Gastrocnemius medialis (tissue), 4 donors: ENCODE data around the gene STKLD1. TPM values are rescaled to one million over a fixed set of nuclear protein-coding genes. Genes with fewer than 3 reads are reported as not detected.

Source experiments
- ATAC-seq, 2 donors: fragments of 150-250 bp; one replicate each; pipeline ENCODE4 v1.9.1; 2016
- DNase-seq, 2 donors: peaks; one replicate each; pipeline ENCODE4 v3.0.0-alpha.2; 2019
- H3K27ac ChIP-seq, 4 donors: fragments of 200-600 bp; sonication (generic); 1 replicate in 1 of 4; 2 replicates in 3 of 4; pipeline ENCODE4 v1.5.1; 2016 to 2018; ENCODE audit warnings: mild to moderate bottlenecking in 2 of 4, moderate library complexity in 1 of 4
- H3K27me3 ChIP-seq, 3 donors: fragments of 200-600 bp; sonication (generic) in 2 of 3; 1 replicate in 1 of 3; 2 replicates in 2 of 3; pipeline versions ENCODE4 v1.5.1 to v1.6.0; 2016 to 2019; ENCODE audit warnings: mild to moderate bottlenecking in 1 of 3, moderate library complexity in 1 of 3
- H3K36me3 ChIP-seq, 2 donors: fragments of 200-600 bp; sonication (generic) in 1 of 2; one replicate each; pipeline ENCODE4 v1.5.1; 2017 to 2018
- H3K4me1 ChIP-seq, 2 donors: fragments of 200-600 bp; sonication (generic) in 1 of 2; one replicate each; pipeline ENCODE4 v1.5.1; 2016 to 2017; ENCODE audit warnings: mild to moderate bottlenecking in 2 of 2
- H3K4me3 ChIP-seq, 4 donors: fragments of 200-600 bp; sonication (generic) in 3 of 4; 1 replicate in 1 of 4; 2 replicates in 3 of 4; pipeline ENCODE4 v1.5.1; 2016 to 2019; ENCODE audit warnings: mild to moderate bottlenecking in 2 of 4
- H3K9me3 ChIP-seq, 3 donors: fragments of 200-600 bp; sonication (generic) in 2 of 3; 1 replicate in 1 of 3; 2 replicates in 2 of 3; pipeline ENCODE4 v1.5.1; 2016 to 2019
- POLR2A ChIP-seq, 2 donors: fragments of 450-650 bp; IDR thresholded peaks; one replicate each; pipeline ENCODE4 v1.6.1; 2017; ENCODE audit warnings: antibody characterized with exemption in 2 of 2, mild to moderate bottlenecking in 2 of 2, moderate library complexity in 2 of 2
- in situ Hi-C, 4 donors: fragments of 200-750 bp; cut with MboI; loops; one replicate each; pipeline versions ENCODE4 v1.15.0 to v1.8.0; 2017; ENCODE audit warnings: low sequenced_read_pairs in 4 of 4
- intact Hi-C: fragments of 100-400 bp; cut with DNase I; formaldehyde crosslinking; loops from one replicate; pipeline ENCODE4 v1.15.1; 2023; ENCODE audit warnings: low total_unique reads
- total RNA-seq, 4 donors: library from RNA; depleted of rRNA; stranded (reverse); fragments of >200 nt; gene quantifications; one replicate each; pipeline versions ENCODE4 v1.1.0 to v1.2.3, GENCODE V29; 2016
- TF ChIP-seq, protein P1 (sequence below), 5 experiments: fragments of 450-650 bp in 3 of 5; fragments of 200-600 bp in 2 of 5; sonication (generic) in 2 of 5; IDR thresholded peaks in 4 of 5; conservative IDR thresholded peaks in 1 of 5; 1 replicate in 4 of 5; 2 replicates in 1 of 5; pipeline ENCODE4 v1.5.1; 2016 to 2019; ENCODE audit warnings: antibody characterized with exemption in 5 of 5, mild to moderate bottlenecking in 3 of 5, moderate library complexity in 3 of 5

STKLD1 gene
- total RNA-seq, 4 donors from 2014 or later, result 0.35 to 1.4 (median 1.1) TPM; not detected in 1

DNA sequence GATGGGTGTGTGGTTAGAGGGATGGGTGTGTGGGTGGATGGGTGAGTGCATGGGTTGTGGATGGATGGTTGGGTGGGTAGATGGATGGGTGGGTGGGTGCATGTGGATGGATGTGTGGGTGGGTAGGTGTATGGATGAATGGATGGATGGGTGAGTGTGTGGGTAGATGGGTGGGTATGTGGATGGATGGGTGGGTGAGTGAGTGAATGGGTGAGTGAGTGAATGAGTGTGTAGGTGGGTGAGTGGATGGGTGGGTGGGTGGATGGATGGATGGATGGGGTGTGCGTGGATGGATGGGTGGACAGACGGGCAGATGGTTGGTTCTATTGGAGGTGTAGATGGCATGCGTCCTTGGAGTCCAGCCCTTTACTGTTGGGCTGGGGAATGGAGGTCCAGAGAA, 17.2 kb downstream of the STKLD1 start:
- Histone ChIP-seq H3K36me3 (no peaks in the 10 kb centered on the region), H3K4me3 (no peak overlapping the region), H3K9me3 (no peaks in the 10 kb centered on the region), H3K27me3 (peaks cover 7 to 22% (median 21%) of the 10 kb centered on the region in 3 donors), H3K27ac (no peak overlapping the region), H3K4me1 (no peaks in the 10 kb centered on the region)
- in situ Hi-C loops, result no loop called here
- DNase-seq (no peak), ATAC-seq (no peak)
- intact Hi-C loops, result no loop called here
- TF ChIP-seq, protein P1, sequence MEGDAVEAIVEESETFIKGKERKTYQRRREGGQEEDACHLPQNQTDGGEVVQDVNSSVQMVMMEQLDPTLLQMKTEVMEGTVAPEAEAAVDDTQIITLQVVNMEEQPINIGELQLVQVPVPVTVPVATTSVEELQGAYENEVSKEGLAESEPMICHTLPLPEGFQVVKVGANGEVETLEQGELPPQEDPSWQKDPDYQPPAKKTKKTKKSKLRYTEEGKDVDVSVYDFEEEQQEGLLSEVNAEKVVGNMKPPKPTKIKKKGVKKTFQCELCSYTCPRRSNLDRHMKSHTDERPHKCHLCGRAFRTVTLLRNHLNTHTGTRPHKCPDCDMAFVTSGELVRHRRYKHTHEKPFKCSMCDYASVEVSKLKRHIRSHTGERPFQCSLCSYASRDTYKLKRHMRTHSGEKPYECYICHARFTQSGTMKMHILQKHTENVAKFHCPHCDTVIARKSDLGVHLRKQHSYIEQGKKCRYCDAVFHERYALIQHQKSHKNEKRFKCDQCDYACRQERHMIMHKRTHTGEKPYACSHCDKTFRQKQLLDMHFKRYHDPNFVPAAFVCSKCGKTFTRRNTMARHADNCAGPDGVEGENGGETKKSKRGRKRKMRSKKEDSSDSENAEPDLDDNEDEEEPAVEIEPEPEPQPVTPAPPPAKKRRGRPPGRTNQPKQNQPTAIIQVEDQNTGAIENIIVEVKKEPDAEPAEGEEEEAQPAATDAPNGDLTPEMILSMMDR (IDR thresholded peaks at IDR 0.05 in 4 of 5, conservative IDR thresholded peaks at IDR 0.05 in 1 of 5), result no peak
- no peak for TF ChIP-seq POLR2A (IDR thresholded peaks at IDR 0.05)

DNA sequence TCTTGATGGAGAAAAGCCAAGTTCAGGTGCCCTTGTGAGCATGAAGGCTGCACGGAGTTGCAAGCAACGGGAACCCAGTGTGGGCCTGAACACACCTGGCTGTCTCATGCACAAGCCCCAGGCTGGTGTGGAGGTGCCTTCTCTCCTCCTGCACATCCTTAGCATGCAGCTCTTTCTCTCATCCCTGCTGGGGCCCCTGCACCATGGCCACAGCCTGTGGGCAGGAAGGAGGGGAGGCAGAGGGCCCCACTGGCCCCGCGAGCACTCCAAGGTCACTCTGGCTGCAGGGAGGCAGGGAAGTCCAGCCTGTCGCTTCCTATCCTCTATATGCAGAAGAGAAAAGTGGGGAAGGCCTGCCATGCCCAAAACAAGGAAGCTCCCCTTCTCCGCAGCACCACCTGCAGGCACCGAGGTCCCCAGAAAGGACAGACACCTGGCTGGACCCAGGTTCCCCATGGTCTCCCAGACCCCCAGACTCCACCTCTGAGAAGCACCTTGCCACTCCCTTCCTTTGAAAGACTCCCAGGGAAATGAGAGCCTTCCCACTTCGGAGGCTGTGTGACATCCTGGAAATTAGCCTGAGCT, 18.6 kb downstream of the STKLD1 start:
- Histone ChIP-seq H3K4me1 (no peaks in the 10 kb centered on the region), H3K9me3 (no peaks in the 10 kb centered on the region), H3K36me3 (no peaks in the 10 kb centered on the region), H3K27me3 (peaks cover 7 to 22% (median 21%) of the 10 kb centered on the region in 3 donors), H3K27ac (no peak overlapping the region), H3K4me3 (no peak overlapping the region)
- in situ Hi-C loops, result no loop called here
- no peak for ATAC-seq
- TF ChIP-seq POLR2A (IDR thresholded peaks at IDR 0.05), result no peak
- TF ChIP-seq, protein P1 (IDR thresholded peaks at IDR 0.05 in 4 of 5, conservative IDR thresholded peaks at IDR 0.05 in 1 of 5), result no peak
- intact Hi-C loops, result no loop called here
- no peak for DNase-seq

DNA sequence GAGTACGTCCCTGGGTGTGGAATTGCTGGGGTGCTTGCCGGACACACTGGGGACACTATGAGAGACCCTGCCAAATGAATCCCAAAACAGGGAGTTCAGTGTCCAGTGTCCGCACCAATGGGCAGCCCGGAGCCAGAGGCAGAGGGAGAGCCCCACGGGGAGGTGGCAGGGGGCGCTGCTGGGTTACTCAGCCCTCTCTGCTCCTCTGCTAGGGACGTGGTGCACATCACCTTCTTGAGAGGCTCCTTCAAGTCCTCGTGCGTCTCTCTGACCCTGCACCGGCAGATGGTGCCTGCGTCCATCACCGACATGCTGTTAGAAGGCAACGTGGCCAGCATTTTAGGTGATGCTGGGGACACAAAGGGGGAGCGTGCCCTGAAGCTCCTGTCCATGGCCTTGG, 20.8 kb downstream of the STKLD1 start:
- no peak overlapping the region for H3K4me3 ChIP-seq
- ATAC-seq (peak in 1 of 2 donors; percentile 26), DNase-seq (no peak)
- no peaks in the 10 kb centered on the region for H3K4me1 ChIP-seq
- H3K9me3 ChIP-seq, result no peaks in the 10 kb centered on the region
- TF ChIP-seq, protein P1 (IDR thresholded peaks at IDR 0.05 in 4 of 5, conservative IDR thresholded peaks at IDR 0.05 in 1 of 5), result peak in 1 of 5 experiments; percentile 13
- TF ChIP-seq POLR2A (IDR thresholded peaks at IDR 0.05), result no peak
- in situ Hi-C loops, result no loop called here
- intact Hi-C loops, result no loop called here
- H3K27ac ChIP-seq, result no peak overlapping the region
- H3K36me3 ChIP-seq, result no peaks in the 10 kb centered on the region
- peaks cover 7 to 21% (median 13%) of the 10 kb centered on the region in 3 donors for H3K27me3 ChIP-seq

DNA sequence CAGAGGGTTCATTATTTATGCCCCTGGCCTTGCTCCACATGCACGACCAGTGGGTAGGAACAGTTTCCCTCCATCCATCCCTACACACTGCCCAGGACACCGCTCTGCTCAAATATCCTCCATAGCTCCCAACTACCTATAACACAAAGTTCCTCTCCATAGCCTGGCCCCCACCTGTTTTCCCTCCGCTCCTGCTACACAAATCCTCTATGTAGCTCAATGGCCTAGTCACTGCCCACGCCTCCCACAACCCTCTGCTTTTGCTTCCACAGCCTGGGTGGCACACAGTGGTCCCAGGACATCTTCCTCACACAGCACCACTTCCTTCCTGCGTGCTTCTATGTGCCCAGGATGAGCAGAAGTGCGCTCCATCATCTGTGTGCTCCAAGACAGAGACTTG, 21.2 kb downstream of the STKLD1 start:
- Histone ChIP-seq H3K4me1 (no peaks in the 10 kb centered on the region), H3K4me3 (no peak overlapping the region), H3K27ac (no peak overlapping the region), H3K27me3 (peaks cover 7 to 21% (median 13%) of the 10 kb centered on the region in 3 donors), H3K36me3 (no peaks in the 10 kb centered on the region), H3K9me3 (no peaks in the 10 kb centered on the region)
- DNase-seq (no peak), ATAC-seq (no peak)
- no peak for TF ChIP-seq POLR2A (IDR thresholded peaks at IDR 0.05)
- TF ChIP-seq, protein P1 (IDR thresholded peaks at IDR 0.05 in 4 of 5, conservative IDR thresholded peaks at IDR 0.05 in 1 of 5), result no peak
- in situ Hi-C loops, result no loop called here
- intact Hi-C loops, result no loop called here

DNA sequence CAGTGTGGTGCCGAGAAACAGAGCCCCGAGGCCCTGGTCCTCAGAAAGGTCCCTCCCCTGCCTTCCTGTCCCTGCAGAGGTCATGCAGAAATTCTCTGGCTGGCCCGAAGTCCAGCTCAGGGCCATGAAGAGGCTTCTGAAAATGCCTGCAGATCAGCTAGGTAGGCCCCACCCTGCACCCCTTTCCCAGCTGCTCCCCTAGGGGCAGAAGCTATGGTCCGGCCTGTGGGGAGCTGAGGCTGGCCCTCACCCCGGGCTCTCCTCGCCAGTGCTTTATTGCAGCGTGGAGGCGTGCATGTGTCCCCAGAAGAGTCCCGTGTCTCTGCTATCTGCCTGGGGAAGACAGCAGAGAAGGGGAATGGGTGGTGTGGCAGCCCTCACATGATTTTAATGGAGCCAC, 21.7 kb downstream of the STKLD1 start:
- H3K4me3 ChIP-seq, result no peak overlapping the region
- no peaks in the 10 kb centered on the region for H3K4me1 ChIP-seq
- TF ChIP-seq, protein P1 (IDR thresholded peaks at IDR 0.05 in 4 of 5, conservative IDR thresholded peaks at IDR 0.05 in 1 of 5), result no peak
- TF ChIP-seq POLR2A (IDR thresholded peaks at IDR 0.05), result no peak
- peaks cover 7 to 21% (median 13%) of the 10 kb centered on the region in 3 donors for H3K27me3 ChIP-seq
- in situ Hi-C loops, result no loop called here
- no peak overlapping the region for H3K27ac ChIP-seq
- ATAC-seq, result no peak
- no peaks in the 10 kb centered on the region for H3K36me3 ChIP-seq
- H3K9me3 ChIP-seq, result no peaks in the 10 kb centered on the region
- intact Hi-C loops, result no loop called here
- no peak for DNase-seq
